Measurements from ENCODE around the gene QDPR. TPM values are rescaled to one million over a fixed set of nuclear protein-coding genes. Genes with fewer than 3 reads are reported as not detected.

Gene QDPR
- total RNA-seq, 1 donor from 2014 or later: 52.4 TPM

GRCh38 chr4:17557880-17558279 is 46.0 kb upstream of the QDPR start:
- H3K9me3 Mint-ChIP-seq: no peaks in the 10 kb centered on the region
- no peaks in the 10 kb centered on the region for H3K36me3 Mint-ChIP-seq
- no peak overlapping the region for H3K27ac Mint-ChIP-seq
- DNase-seq (ENCODE audit: extremely low spot score, unreplicated experiment): no peak
- no peaks in the 10 kb centered on the region for H3K4me1 Mint-ChIP-seq (ENCODE audit: unreplicated experiment)
- no peak overlapping the region for H3K4me3 Mint-ChIP-seq
- peaks cover 12% of the 10 kb centered on the region for H3K27me3 Mint-ChIP-seq
- TF ChIP-seq CTCF (conservative IDR thresholded peaks at IDR 0.05): no peak

- H3K36me3 Mint-ChIP-seq: no peaks in the 10 kb centered on the region
- DNase-seq (ENCODE audit: extremely low spot score, unreplicated experiment): no peak
- no peak for TF ChIP-seq CTCF (conservative IDR thresholded peaks at IDR 0.05)
- H3K4me3 Mint-ChIP-seq: no peak overlapping the region
- peaks cover 19% of the 10 kb centered on the region for H3K27me3 Mint-ChIP-seq
- no peaks in the 10 kb centered on the region for H3K4me1 Mint-ChIP-seq (ENCODE audit: unreplicated experiment)
- no peak overlapping the region for H3K27ac Mint-ChIP-seq
- H3K9me3 Mint-ChIP-seq: no peaks in the 10 kb centered on the region
Observed at GRCh38 chr4:17556498-17556897, 44.6 kb upstream of the QDPR start.

GRCh38 chr4:17554568-17554967 is 42.7 kb upstream of the QDPR start:
- no peak for TF ChIP-seq CTCF (conservative IDR thresholded peaks at IDR 0.05)
- Mint-ChIP-seq H3K27ac (no peak overlapping the region), H3K36me3 (no peaks in the 10 kb centered on the region), H3K4me3 (no peak overlapping the region), H3K27me3 (peaks cover 21% of the 10 kb centered on the region), H3K4me1 (ENCODE audit: unreplicated experiment) (no peaks in the 10 kb centered on the region), H3K9me3 (no peaks in the 10 kb centered on the region)
- no peak for DNase-seq (ENCODE audit: extremely low spot score, unreplicated experiment)

- peaks cover 5% of the 10 kb centered on the region for H3K4me1 Mint-ChIP-seq (ENCODE audit: unreplicated experiment)
- peak overlapping the region; percentile 17 for H3K4me3 Mint-ChIP-seq
- H3K36me3 Mint-ChIP-seq: no peaks in the 10 kb centered on the region
- H3K9me3 Mint-ChIP-seq: no peaks in the 10 kb centered on the region
- H3K27me3 Mint-ChIP-seq: peaks cover 26% of the 10 kb centered on the region
- TF ChIP-seq CTCF (conservative IDR thresholded peaks at IDR 0.05): no peak
- DNase-seq (ENCODE audit: extremely low spot score, unreplicated experiment): no peak
- H3K27ac Mint-ChIP-seq: peak overlapping the region; percentile 5
Observed at GRCh38 chr4:17552427-17552826, 40.5 kb upstream of the QDPR start.

GRCh38 chr4:17550549-17550948 is 38.7 kb upstream of the QDPR start:
- DNase-seq (ENCODE audit: extremely low spot score, unreplicated experiment): no peak
- H3K4me1 Mint-ChIP-seq (ENCODE audit: unreplicated experiment): peaks cover 5% of the 10 kb centered on the region
- H3K9me3 Mint-ChIP-seq: no peaks in the 10 kb centered on the region
- no peak for TF ChIP-seq CTCF (conservative IDR thresholded peaks at IDR 0.05)
- no peak overlapping the region for H3K27ac Mint-ChIP-seq
- peaks cover 23% of the 10 kb centered on the region for H3K27me3 Mint-ChIP-seq
- H3K4me3 Mint-ChIP-seq: no peak overlapping the region
- no peaks in the 10 kb centered on the region for H3K36me3 Mint-ChIP-seq

GRCh38 chr4:17546678-17547077 is 34.8 kb upstream of the QDPR start:
- H3K27me3 Mint-ChIP-seq: peaks cover 9% of the 10 kb centered on the region
- H3K27ac Mint-ChIP-seq: no peak overlapping the region
- H3K4me3 Mint-ChIP-seq: no peak overlapping the region
- no peaks in the 10 kb centered on the region for H3K36me3 Mint-ChIP-seq
- TF ChIP-seq CTCF (conservative IDR thresholded peaks at IDR 0.05): no peak
- peaks cover 5% of the 10 kb centered on the region for H3K4me1 Mint-ChIP-seq (ENCODE audit: unreplicated experiment)
- DNase-seq (ENCODE audit: extremely low spot score, unreplicated experiment): no peak
- H3K9me3 Mint-ChIP-seq: peaks cover 8% of the 10 kb centered on the region
